Epithelial cell of esophagus (primary cell): ENCODE measurements around the gene BTG3.

Experiments used
- DNase-seq: peaks from one replicate; pipeline ENCODE4 v3.0.0; 2010; ENCODE audit warnings: low read depth
- H3K4me3 ChIP-seq: 2 replicates; pipeline ENCODE4 v1.5.1; 2011; ENCODE audit warnings: mild to moderate bottlenecking, low read length, control low read depth
- CTCF ChIP-seq: IDR thresholded peaks from 2 replicates; pipeline ENCODE4 v1.5.1; 2011; ENCODE audit warnings: low read depth, mild to moderate bottlenecking, low read length, control low read depth, inconsistent platforms; ENCODE audit not compliant: insufficient read depth; ENCODE audit errors: missing control alignments

BTG3 gene

GRCh38 chr21:17612565-17613241, at the start of gene BTG3:
Gene BTG3, minus strand, starts transcription at chr21:17612901. Its CDS starts 3,757 bp downstream, at chr21:17609144.
- peak within 1 kb of the TSS; percentile 91 for H3K4me3 ChIP-seq
- DNase-seq: peak; percentile 78
- no peak for TF ChIP-seq CTCF

GRCh38 chr21:17660862-17661261, 48.2 kb upstream of the BTG3 start:
- H3K4me3 ChIP-seq: no peak overlapping the region
- DNase-seq: no peak
- TF ChIP-seq CTCF: no peak

- no peak overlapping the region for H3K4me3 ChIP-seq
- DNase-seq: peak; percentile 71
- TF ChIP-seq CTCF: no peak
Measured at GRCh38 chr21:17660452-17660851, 47.8 kb upstream of the BTG3 start.

GRCh38 chr21:17658931-17659330, 46.2 kb upstream of the BTG3 start:
- H3K4me3 ChIP-seq: no peak overlapping the region
- no peak for TF ChIP-seq CTCF
- DNase-seq: no peak

GRCh38 chr21:17651526-17651925, 38.8 kb upstream of the BTG3 start:
- no peak for DNase-seq
- no peak for TF ChIP-seq CTCF
- H3K4me3 ChIP-seq: no peak overlapping the region

- TF ChIP-seq CTCF: no peak
- H3K4me3 ChIP-seq: no peak overlapping the region
- DNase-seq: no peak
Measured at GRCh38 chr21:17650292-17650691, 37.6 kb upstream of the BTG3 start.

GRCh38 chr21:17646790-17647189, 34.1 kb upstream of the BTG3 start:
- no peak for TF ChIP-seq CTCF
- no peak for DNase-seq
- H3K4me3 ChIP-seq: no peak overlapping the region
